PC-3 (cell line): ENCODE data around the gene WFS1. TPM values are rescaled to one million over a fixed set of nuclear protein-coding genes. Genes with fewer than 3 reads are reported as not detected.
A peak's percentile ranks its signal among the peaks of the same experiment; 100 is the strongest.

Experiments
- ATAC-seq: fragments of 200-7000 bp; cut with Tn5 transposase; 2 replicates; pipeline ENCODE4 v1.9.1; 2020; ENCODE audit warnings: mild to moderate bottlenecking, moderate library complexity
- BruUV-seq: library from RNA; stranded (reverse); fragments of 400-500 nt; replicated peaks from 2 replicates; lab custom pipeline; 2021; lab: Mats Ljungman, UMichigan
- CTCF ChIA-PET: fragments of 300-600 bp; sonication (Branson Sonifier 250); formaldehyde crosslinking; loops from one replicate; lab custom pipeline; 2022; ENCODE audit warnings: antibody characterized with exemption; lab: Charles Lee
- POLR2A ChIA-PET: fragments of 300-600 bp; sonication (Branson Sonifier 250); formaldehyde crosslinking; loops from one replicate; lab custom pipeline; 2022; ENCODE audit warnings: antibody characterized with exemption; ENCODE audit not compliant: unreplicated experiment; lab: Charles Lee
- DNase-seq: peaks from one replicate; pipeline ENCODE4 v3.0.0-alpha.2; 2015
- H2AFZ ChIP-seq: fragments of 300-600 bp; sonication (generic); 2 replicates; pipeline ENCODE4 v1.6.0; 2016; ENCODE audit warnings: antibody characterized with exemption, low read length
- H3F3A ChIP-seq: fragments of 300-600 bp; sonication (generic); one replicate; pipeline ENCODE4 v1.6.0; 2017; ENCODE audit warnings: antibody characterized with exemption, low read length, control low read depth, mild to moderate bottlenecking; ENCODE audit not compliant: unreplicated experiment
- H3K27ac ChIP-seq: fragments of 300-600 bp; sonication (generic); 2 replicates; pipeline ENCODE4 v1.5.1; 2016; ENCODE audit warnings: mild to moderate bottlenecking, low read length
- H3K27me3 ChIP-seq: fragments of 300-600 bp; sonication (generic); 2 replicates; pipeline ENCODE4 v1.6.1; 2016; ENCODE audit warnings: low read length, mixed read lengths
- H3K36me3 ChIP-seq: fragments of 300-600 bp; sonication (generic); 2 replicates; pipeline ENCODE4 v1.6.1; 2016; ENCODE audit warnings: low read depth, mixed run types, low read length, mixed read lengths
- H3K4me1 ChIP-seq: fragments of 300-600 bp; sonication (generic); 2 replicates; pipeline ENCODE4 v1.5.1; 2016; ENCODE audit warnings: low read length; ENCODE audit not compliant: insufficient read depth
- H3K4me2 ChIP-seq: fragments of 300-600 bp; sonication (generic); 2 replicates; pipeline ENCODE4 v1.6.0; 2016; ENCODE audit warnings: low read length
- H3K4me3 ChIP-seq: fragments of 300-600 bp; sonication (generic); 2 replicates; pipeline ENCODE4 v1.5.1; 2016; ENCODE audit warnings: mild to moderate bottlenecking, low read length, mixed read lengths
- H3K79me2 ChIP-seq: fragments of 300-600 bp; sonication (generic); 2 replicates; pipeline ENCODE4 v1.6.1; 2017; ENCODE audit warnings: low read length, mixed read lengths
- H3K9ac ChIP-seq: fragments of 300-600 bp; sonication (generic); 2 replicates; pipeline ENCODE4 v1.6.0; 2016; ENCODE audit warnings: mild to moderate bottlenecking, low read length
- H3K9me2 ChIP-seq: fragments of 300-600 bp; sonication (generic); replicated peaks from 2 replicates; pipeline ENCODE4 v1.6.1; 2016; ENCODE audit warnings: mixed run types, low read length, mixed read lengths
- H3K9me3 ChIP-seq: fragments of 300-600 bp; sonication (generic); 2 replicates; pipeline ENCODE4 v1.6.1; 2016; ENCODE audit warnings: low read length, mixed read lengths
- H4K20me1 ChIP-seq: fragments of 300-600 bp; sonication (generic); 2 replicates; pipeline ENCODE4 v1.6.1; 2016; ENCODE audit warnings: low read length, mixed read lengths
- CTCF ChIP-seq: fragments of 300-600 bp; sonication (generic); conservative IDR thresholded peaks from 2 replicates; pipeline ENCODE4 v1.5.1; 2017; ENCODE audit warnings: antibody characterized with exemption, low read depth, mild to moderate bottlenecking, low read length
- EZH2 ChIP-seq: fragments of 300-600 bp; sonication (generic); IDR thresholded peaks from one replicate; pipeline ENCODE4 v1.6.1; 2017; ENCODE audit warnings: antibody characterized with exemption, mild to moderate bottlenecking, low read length; ENCODE audit not compliant: unreplicated experiment
- EZH2phosphoT487 ChIP-seq: fragments of 300-600 bp; sonication (generic); IDR thresholded peaks from 2 replicates; pipeline ENCODE4 v1.6.1; 2018; ENCODE audit warnings: mild to moderate bottlenecking, antibody characterized with exemption, low read length, borderline replicate concordance
- intact Hi-C: fragments of 100-400 bp; cut with micrococcal nuclease; formaldehyde crosslinking; loops from 2 replicates; pipeline ENCODE4 v1.9.0; 2023
- total RNA-seq: library from RNA; depleted of rRNA; stranded (reverse); fragments of >200 nt; gene quantifications from 2 replicates; pipeline ENCODE4 v1.2.3, GENCODE V29; 2014

Gene WFS1
- total RNA-seq, 1 experiment from 2014 or later: 35.7 TPM

- Histone ChIP-seq H3K9me2 (no peaks in the 10 kb centered on the region), H2AFZ (no peak overlapping the region), H3K4me2 (no peak overlapping the region), H3K27ac (no peak overlapping the region), H3K27me3 (no peaks in the 10 kb centered on the region), H3K4me3 (no peak overlapping the region), H3K4me1 (peaks cover 5% of the 10 kb centered on the region), H3K36me3 (no peaks in the 10 kb centered on the region), H4K20me1 (no peaks in the 10 kb centered on the region), H3K79me2 (no peaks in the 10 kb centered on the region), H3K9ac (no peak overlapping the region), H3K9me3 (no peaks in the 10 kb centered on the region), H3F3A (no peaks in the 10 kb centered on the region)
- intact Hi-C loops: no loop called here
- TF ChIP-seq EZH2phosphoT487: no peak
- no peak for TF ChIP-seq EZH2
- TF ChIP-seq CTCF: peak; percentile 77
- no TSS peak for BruUV-seq
- ChIA-PET POLR2A (no interaction called here), CTCF (interaction anchor here (2.1 to 2.6 kb wide), 2 partner anchors 67 to 81 kb away, joined by 6 to 10 read pairs; no protein-coding TSS in a partner anchor)
- ATAC-seq (no peak), DNase-seq (peak; percentile 47)
Observed at GRCh38 chr4:6331018-6331417, 61.4 kb downstream of the WFS1 start.

GRCh38 chr4:6331468-6331867, 61.8 kb downstream of the WFS1 start:
- ChIA-PET CTCF (interaction anchor here (2.1 to 2.6 kb wide), 2 partner anchors 67 to 81 kb away, joined by 6 to 10 read pairs; no protein-coding TSS in a partner anchor), POLR2A (interaction anchor here (0.7 kb wide), 1 partner anchor 138 kb away, joined by 3 read pairs; no protein-coding TSS in a partner anchor)
- no peak for TF ChIP-seq EZH2phosphoT487
- TF ChIP-seq EZH2: no peak
- no peak for TF ChIP-seq CTCF
- no peaks in the 10 kb centered on the region for H3K9me2 ChIP-seq
- H3K27me3 ChIP-seq: no peaks in the 10 kb centered on the region
- H3K4me2 ChIP-seq: no peak overlapping the region
- no peaks in the 10 kb centered on the region for H3K36me3 ChIP-seq
- intact Hi-C loops: no loop called here
- H3F3A ChIP-seq: no peaks in the 10 kb centered on the region
- ATAC-seq: no peak
- DNase-seq: no peak
- no peak overlapping the region for H3K9ac ChIP-seq
- no peaks in the 10 kb centered on the region for H4K20me1 ChIP-seq
- BruUV-seq: no TSS peak
- H3K27ac ChIP-seq: no peak overlapping the region
- no peak overlapping the region for H2AFZ ChIP-seq
- H3K79me2 ChIP-seq: no peaks in the 10 kb centered on the region
- H3K4me3 ChIP-seq: no peak overlapping the region
- H3K9me3 ChIP-seq: no peaks in the 10 kb centered on the region
- peaks cover 5% of the 10 kb centered on the region for H3K4me1 ChIP-seq

GRCh38 chr4:6332042-6332668, 62.5 kb downstream of the WFS1 start:
- no peaks in the 10 kb centered on the region for H3K9me2 ChIP-seq
- no peak overlapping the region for H3K4me2 ChIP-seq
- no TSS peak for BruUV-seq
- H3K27me3 ChIP-seq: no peaks in the 10 kb centered on the region
- no peaks in the 10 kb centered on the region for H3F3A ChIP-seq
- no peak overlapping the region for H3K27ac ChIP-seq
- DNase-seq (peak; percentile 62), ATAC-seq (peak; percentile 38; the same call in 1 of the 2 replicates)
- no peaks in the 10 kb centered on the region for H3K79me2 ChIP-seq
- no peak overlapping the region for H2AFZ ChIP-seq
- H3K36me3 ChIP-seq: no peaks in the 10 kb centered on the region
- TF ChIP-seq CTCF (peak; percentile 75), EZH2phosphoT487 (no peak)
- ChIA-PET POLR2A (interaction anchor here (0.7 kb wide), 1 partner anchor 137 kb away, joined by 3 read pairs; no protein-coding TSS in a partner anchor), CTCF (interaction anchor here (2.1 to 2.6 kb wide), 2 partner anchors 68 to 82 kb away, joined by 6 to 10 read pairs; no protein-coding TSS in a partner anchor)
- H4K20me1 ChIP-seq: no peaks in the 10 kb centered on the region
- H3K4me3 ChIP-seq: no peak overlapping the region
- intact Hi-C loops: loop anchor here (1.0 kb wide), 1 partner anchor 50 kb away; no protein-coding TSS in a partner anchor
- peaks cover under 1% of the 10 kb centered on the region for H3K4me1 ChIP-seq
- H3K9ac ChIP-seq: no peak overlapping the region
- H3K9me3 ChIP-seq: no peaks in the 10 kb centered on the region
